Renal cortical epithelial cell (primary cell): ENCODE results near the gene HOXA5. TPM values are rescaled to one million over a fixed set of nuclear protein-coding genes. Genes with fewer than 3 reads are reported as not detected.
A peak's percentile ranks its signal among the peaks of the same experiment; 100 is the strongest.

Experiments used
- DNase-seq: peaks from one replicate; pipeline ENCODE4 v3.0.0-alpha.2; 2011; ENCODE audit warnings: low read depth
- total RNA-seq: library from RNA; depleted of rRNA; stranded (reverse); fragments of >200 nt; gene quantifications from 2 replicates; pipeline ENCODE4 v1.2.3, GENCODE V29; 2014

The HOXA5 gene
- 13.4 and 34.2 TPM in 2 replicates for total RNA-seq

DNA sequence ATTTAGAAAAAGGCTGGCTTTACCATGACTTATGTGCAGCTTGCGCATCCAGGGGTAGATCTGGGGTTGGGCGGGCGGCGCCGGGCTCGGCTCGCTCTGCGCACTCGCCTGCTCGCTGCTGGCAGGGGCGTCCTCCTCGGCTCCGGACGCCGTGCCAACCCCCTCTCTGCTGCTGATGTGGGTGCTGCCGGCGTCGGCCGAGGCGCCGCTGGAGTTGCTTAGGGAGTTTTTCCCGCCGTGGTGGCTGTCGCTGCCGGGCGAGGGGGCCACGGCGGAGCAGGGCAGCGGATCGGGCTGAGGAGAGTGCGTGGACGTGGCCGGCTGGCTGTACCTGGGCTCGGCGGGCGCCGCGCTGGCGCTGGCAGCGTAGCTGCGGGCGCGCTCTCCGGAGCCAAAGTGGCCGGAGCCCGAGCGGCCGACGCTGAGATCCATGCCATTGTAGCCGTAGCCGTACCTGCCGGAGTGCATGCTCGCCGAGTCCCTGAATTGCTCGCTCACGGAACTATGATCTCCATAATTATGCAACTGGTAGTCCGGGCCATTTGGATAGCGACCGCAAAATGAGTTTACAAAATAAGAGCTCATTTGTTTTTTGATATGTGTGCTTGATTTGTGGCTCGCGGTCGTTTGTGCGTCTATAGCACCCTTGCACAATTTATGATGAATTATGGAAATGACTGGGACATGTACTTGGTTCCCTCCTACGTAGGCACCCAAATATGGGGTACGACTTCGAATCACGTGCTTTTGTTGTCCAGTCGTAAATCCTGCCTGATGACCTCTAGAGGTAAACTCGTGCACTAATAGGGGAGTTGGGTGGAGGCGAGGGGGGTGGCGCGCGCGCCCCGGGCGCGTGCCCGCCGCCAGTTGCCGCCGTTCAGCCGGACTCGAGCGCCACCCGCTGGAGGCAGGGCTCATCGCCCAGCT, at the start of gene HOXA5:
Gene HOXA5, minus strand, starts transcription at position 659 of the 927 bp plus-strand sequence. Its CDS starts 74 bp downstream, at position 585.
- DNase-seq: peak; percentile 98

- DNase-seq: no peak
Measured at GRCh38 chr7:27192546-27193334, 49.3 kb upstream of the HOXA5 start.

- DNase-seq: no peak
Measured at GRCh38 chr7:27191833-27192545, 48.5 kb upstream of the HOXA5 start.

GRCh38 chr7:27191161-27191731, 47.8 kb upstream of the HOXA5 start:
- DNase-seq: no peak

DNA sequence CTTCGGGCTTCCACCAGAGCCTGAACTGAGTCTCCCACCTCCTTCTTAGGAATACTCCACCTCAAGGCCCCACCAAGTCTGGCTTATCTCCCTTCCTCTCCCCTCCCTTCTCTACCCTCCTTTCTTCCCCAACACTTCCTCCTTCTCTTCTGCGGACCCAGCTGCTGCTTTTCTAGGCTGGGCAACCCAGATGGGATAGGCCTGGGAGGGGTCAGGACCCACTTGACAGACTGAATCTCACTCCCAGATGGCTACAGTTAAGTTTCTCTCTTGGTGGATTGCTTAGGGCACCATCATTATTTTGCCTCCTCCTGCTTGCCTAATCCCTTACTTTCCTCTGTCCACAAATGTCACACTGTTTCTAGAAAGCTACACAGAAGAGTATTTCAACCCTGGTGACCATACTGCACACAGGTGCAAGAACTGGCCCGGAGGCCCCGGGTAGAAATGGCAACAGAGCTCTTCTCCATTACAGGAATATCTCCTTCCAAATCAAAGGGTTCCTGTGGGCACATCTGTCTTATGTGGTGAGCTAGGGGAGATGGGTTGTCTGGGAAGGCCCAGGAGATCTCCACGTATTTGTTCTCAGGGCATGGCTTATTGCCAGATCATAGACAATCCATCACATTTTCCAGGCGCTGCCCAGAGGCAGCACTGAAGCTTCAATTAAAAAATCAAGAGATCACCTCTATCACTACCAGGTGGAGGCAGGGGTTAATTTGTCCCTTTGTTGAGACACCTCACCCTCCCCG, 46.7 kb upstream of the HOXA5 start:
- no peak for DNase-seq

- no peak for DNase-seq
Measured at GRCh38 chr7:27189295-27189996, 46.0 kb upstream of the HOXA5 start.

DNA sequence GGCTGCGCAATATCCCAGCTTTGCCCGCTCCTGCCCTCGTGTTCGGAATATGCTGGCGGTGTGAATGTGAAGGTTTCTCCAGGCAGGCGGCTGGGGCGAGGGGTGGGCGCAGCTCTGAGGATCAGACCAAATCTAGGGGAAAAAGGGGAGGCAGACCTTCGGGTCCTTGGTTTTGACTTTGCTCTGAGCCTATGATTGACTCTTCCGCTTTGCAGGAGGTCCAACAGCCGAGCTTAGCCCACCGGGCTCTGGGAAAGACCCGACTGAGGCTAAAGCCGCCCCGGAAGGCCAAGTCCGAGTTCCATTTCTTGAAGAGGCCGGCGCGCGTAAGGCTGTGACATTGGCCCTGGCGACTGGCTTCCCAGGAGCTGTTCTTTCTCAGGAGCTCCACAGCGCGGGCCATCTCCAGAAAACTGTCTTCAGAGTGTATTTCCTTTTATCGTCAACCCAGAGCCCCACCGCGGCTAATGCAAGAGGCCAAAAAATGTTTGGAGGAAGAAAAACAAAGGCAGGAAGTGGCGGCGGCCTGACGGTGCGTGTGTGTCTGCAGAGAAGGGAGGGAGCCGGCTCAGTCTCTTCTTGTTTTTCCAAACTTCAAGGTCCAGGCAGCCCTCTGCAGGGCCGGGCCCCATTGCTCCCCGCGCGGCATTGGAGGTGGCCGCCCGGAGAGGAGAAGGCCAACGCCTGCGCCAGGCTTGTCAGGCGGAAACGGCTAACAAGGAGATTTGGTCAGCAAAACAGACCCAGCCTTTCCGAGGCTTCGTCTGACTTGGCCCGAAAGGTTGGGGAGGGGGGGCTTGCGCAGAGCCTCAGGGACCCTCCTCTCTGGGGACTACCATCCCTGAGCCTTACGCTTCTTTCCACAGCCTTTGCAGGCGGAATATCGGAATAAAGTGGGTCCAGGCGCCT, 45.2 kb upstream of the HOXA5 start:
- DNase-seq: no peak

GRCh38 chr7:27187475-27188385, 44.2 kb upstream of the HOXA5 start:
- DNase-seq: no peak

GRCh38 chr7:27186668-27187474, 43.4 kb upstream of the HOXA5 start:
- DNase-seq: no peak

DNA sequence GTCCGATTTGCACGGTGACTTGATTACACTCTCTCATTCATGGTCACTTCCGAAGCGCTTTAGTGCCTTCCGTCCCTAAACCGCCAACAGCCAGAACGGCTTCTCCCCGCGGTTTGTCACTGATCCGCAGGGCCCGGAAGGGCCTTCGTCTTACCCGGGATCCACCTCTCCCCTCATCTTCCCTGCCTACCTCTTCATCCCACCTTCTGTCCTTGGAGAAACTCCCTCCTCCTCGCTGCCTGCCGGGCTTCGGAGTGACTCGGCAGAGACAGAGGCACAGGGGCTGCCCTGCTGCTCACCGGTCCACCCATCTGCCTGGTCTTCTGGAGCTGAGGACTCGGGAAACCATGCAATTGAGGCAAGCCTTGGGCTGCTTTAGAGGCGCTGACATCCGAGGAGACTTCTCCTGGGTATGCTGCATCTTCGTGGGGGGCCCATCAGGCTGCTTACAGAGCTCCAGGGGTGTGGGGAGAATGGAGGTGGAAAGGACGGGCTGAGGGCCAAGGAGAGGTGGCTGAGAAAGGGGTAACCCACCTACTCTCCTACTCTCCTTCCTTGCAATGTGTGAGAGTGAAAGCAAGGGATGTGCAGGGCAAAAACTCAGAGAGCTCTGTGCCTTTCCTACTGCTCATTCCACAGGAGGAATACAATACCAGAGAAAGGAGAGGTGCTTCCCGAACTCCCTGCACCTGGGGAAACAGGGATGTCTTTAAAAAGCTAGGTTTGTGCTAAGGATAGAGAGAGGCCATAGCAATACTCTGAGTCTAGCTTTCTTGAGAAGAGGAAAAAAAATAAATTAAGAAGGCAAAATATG, 42.6 kb upstream of the HOXA5 start:
- no peak for DNase-seq

GRCh38 chr7:27185013-27185853, 41.8 kb upstream of the HOXA5 start, which contains the start of gene HOXA11:
HOXA11 (minus strand) TSS chr7:27185232; CDS start chr7:27185144, 88 bp downstream.
- DNase-seq: peak; percentile 96

DNA sequence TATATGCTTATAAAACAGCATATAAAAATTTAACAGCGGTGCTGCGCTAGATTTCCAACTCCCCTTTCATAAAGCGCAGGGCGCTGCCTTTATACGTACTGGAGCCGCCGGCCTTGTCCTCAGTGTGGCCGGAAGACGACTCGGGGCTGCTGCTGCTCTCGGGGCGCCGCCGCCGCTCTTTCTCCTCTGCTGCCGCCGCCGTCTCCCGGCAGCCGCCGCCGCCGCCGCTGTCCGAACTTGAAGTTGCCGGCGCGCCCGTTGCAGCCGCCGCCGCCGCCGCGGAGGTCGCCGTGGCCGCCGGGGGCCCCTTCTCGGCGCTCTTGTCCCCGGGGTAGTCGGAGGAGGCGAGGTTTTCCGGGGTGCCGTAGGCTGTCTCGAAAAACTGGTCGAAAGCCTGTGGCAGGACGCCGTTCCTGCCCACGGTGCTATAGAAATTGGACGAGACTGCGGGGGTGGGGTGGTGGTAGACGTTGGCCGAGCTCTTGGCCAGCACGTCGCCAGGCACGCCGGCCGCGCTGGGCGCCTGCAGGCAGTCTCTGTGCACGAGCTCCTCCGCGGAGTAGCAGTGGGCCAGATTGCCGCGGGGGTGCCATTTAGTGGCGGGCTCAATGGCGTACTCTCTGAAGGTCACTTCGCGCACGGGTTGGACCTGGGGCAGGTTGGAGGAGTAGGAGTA, 41.0 kb upstream of the HOXA5 start:
- no peak for DNase-seq

GRCh38 chr7:27183682-27184336, 40.3 kb upstream of the HOXA5 start:
- DNase-seq: no peak
